Measurements from ENCODE around the gene SLBP.

Gene SLBP

GRCh38 chr4:1712216-1713002 is at the start of gene SLBP:
SLBP (minus strand) TSS chr4:1712319; CDS start chr4:1712188, 131 bp downstream.
- peak; percentile 56 to 73 for DNase-seq

GRCh38 chr4:1761130-1761689 is 49.1 kb upstream of the SLBP start:
- no peak for DNase-seq

GRCh38 chr4:1760521-1761071 is 48.5 kb upstream of the SLBP start:
- DNase-seq, result no peak

- no peak for DNase-seq
These were observed 47.7 kb upstream of the SLBP start for GRCh38 chr4:1759818-1760223.

- no peak for DNase-seq
These were observed 47.2 kb upstream of the SLBP start for GRCh38 chr4:1759170-1759817.

- DNase-seq, result no peak
These were observed 46.4 kb upstream of the SLBP start for GRCh38 chr4:1758306-1759121.

- DNase-seq, result no peak
These were observed 45.7 kb upstream of the SLBP start for GRCh38 chr4:1757836-1758235.

GRCh38 chr4:1756893-1757779 is 45.0 kb upstream of the SLBP start:
- no peak for DNase-seq

GRCh38 chr4:1756079-1756478 is 44.0 kb upstream of the SLBP start:
- DNase-seq, result no peak

- DNase-seq, result no peak
These were observed 43.2 kb upstream of the SLBP start for GRCh38 chr4:1755297-1755696.

- DNase-seq, result no peak
These were observed 42.2 kb upstream of the SLBP start for GRCh38 chr4:1754336-1754735.

- no peak for DNase-seq
These were observed 41.7 kb upstream of the SLBP start for GRCh38 chr4:1753697-1754311.

GRCh38 chr4:1753294-1753696 is 41.2 kb upstream of the SLBP start:
- DNase-seq, result no peak

- no peak for DNase-seq
These were observed 40.3 kb upstream of the SLBP start for GRCh38 chr4:1752284-1753041.

GRCh38 chr4:1751919-1752283 is 39.8 kb upstream of the SLBP start:
- no peak for DNase-seq

GRCh38 chr4:1751155-1751918 is 39.2 kb upstream of the SLBP start:
- no peak for DNase-seq

- no peak for DNase-seq
These were observed 38.4 kb upstream of the SLBP start for GRCh38 chr4:1750381-1751154.

- no peak for DNase-seq
These were observed 37.7 kb upstream of the SLBP start for GRCh38 chr4:1749826-1750225.

- DNase-seq, result no peak
These were observed 37.3 kb upstream of the SLBP start for GRCh38 chr4:1749370-1749769.

Measured in SHP77 (cell line).